ENCODE measurements around the gene CPD. TPM values are rescaled to one million over a fixed set of nuclear protein-coding genes. Genes with fewer than 3 reads are reported as not detected.
"Not testable (repeated sequence)": the region's sequence is repeated elsewhere in the genome, so short reads cannot be mapped to it uniquely, and the experiment has no call there.

Gene CPD
- total and polyA plus RNA-seq, 4 donors: 4.1 to 58.5 (median 27.6) TPM

DNA sequence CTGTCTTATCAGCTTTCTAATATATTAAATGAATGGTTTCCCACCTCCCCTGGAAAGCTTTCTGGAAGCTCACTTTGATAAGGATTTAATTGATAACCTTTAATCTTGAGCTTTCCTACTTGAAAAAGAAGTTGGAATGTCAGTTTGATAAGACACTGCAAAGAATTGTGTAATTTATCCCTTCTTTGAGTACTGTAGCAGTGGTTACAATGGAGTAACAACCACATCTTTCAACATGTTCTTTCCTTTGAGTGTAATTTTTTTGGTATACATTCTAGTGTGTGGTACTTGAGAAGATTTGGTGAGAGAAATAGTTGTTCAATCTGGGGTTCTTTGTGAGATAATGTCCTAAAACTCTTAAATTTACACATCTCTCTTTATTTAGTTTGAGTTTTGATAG, 43.4 kb downstream of the CPD start:
- no peak overlapping the region for H3K27ac ChIP-seq (ENCODE audit: low read depth in 1 of 2, low read length in 2 of 2)

GRCh38 chr17:30424471-30424870, 45.7 kb downstream of the CPD start:
- Histone ChIP-seq H3K9me3 (ENCODE audit: control insufficient read depth, low read length) (no peaks in the 10 kb centered on the region), H3K36me3 (ENCODE audit: control insufficient read depth in 1 of 2, insufficient read depth in 2 of 2, low read length in 1 of 2) (peaks cover 0 to 3% of the 10 kb centered on the region in 2 donors), H3K27me3 (ENCODE audit: control insufficient read depth in 1 of 2, insufficient read depth in 2 of 2, low read length in 1 of 2) (no peaks in the 10 kb centered on the region), H3K4me1 (ENCODE audit: control insufficient read depth in 1 of 2, insufficient read depth in 2 of 2, low read length in 2 of 2) (peaks cover 0 to under 1% of the 10 kb centered on the region in 2 donors), H3K27ac (ENCODE audit: low read depth in 1 of 2, low read length in 2 of 2) (no peak overlapping the region), H3K4me3 (ENCODE audit: low read length in 2 of 2) (no peak overlapping the region)
- DNase-seq (no peak), ATAC-seq (ENCODE audit: low FRiP score) (no peak)
- intact Hi-C loops (cut with DNase I): no loop called here
- WGBS, 2 donors: 97 to 100% methylated on average over 2 of the region's 2 CpGs

More for the DNA sequence above, 43.4 kb downstream of the CPD start:
- Histone ChIP-seq H3K4me1 (ENCODE audit: control insufficient read depth in 1 of 2, insufficient read depth in 2 of 2, low read length in 2 of 2) (peaks cover 0 to 2% of the 10 kb centered on the region in 2 donors), H3K36me3 (ENCODE audit: control insufficient read depth in 1 of 2, insufficient read depth in 2 of 2, low read length in 1 of 2) (peaks cover 0 to 3% of the 10 kb centered on the region in 2 donors), H3K9me3 (ENCODE audit: control insufficient read depth, low read length) (no peaks in the 10 kb centered on the region), H3K27me3 (ENCODE audit: control insufficient read depth in 1 of 2, insufficient read depth in 2 of 2, low read length in 1 of 2) (no peaks in the 10 kb centered on the region), H3K4me3 (ENCODE audit: low read length in 2 of 2) (no peak overlapping the region)
- DNase-seq (no peak), ATAC-seq (ENCODE audit: low FRiP score) (no peak)
- intact Hi-C loops (cut with DNase I): no loop called here

DNA sequence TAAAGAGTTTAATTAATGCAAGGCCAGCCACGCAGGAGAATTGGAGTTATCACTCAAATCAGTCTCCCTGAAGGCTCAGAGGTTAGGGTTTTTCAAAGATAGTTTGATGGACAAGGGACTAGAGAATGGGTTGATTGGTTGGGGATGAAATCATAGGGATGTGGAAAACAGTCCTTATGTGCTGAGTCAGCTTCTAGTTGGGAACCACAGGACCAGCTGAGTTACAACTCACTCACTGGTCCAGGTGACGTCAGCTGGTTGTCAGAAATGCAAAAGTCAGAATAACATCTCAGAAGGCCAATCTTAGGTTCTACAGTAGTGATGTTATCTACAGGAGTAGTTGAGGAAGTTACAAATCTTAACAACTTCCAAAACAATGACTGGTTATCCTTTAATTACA, 47.6 kb downstream of the CPD start:
- Histone ChIP-seq H3K27me3 (ENCODE audit: control insufficient read depth in 1 of 2, insufficient read depth in 2 of 2, low read length in 1 of 2) (no peaks in the 10 kb centered on the region), H3K4me3 (ENCODE audit: low read length in 2 of 2) (no peak overlapping the region), H3K4me1 (ENCODE audit: control insufficient read depth in 1 of 2, insufficient read depth in 2 of 2, low read length in 2 of 2) (peaks cover 0 to 4% of the 10 kb centered on the region in 2 donors), H3K9me3 (ENCODE audit: control insufficient read depth, low read length) (no peaks in the 10 kb centered on the region), H3K36me3 (ENCODE audit: control insufficient read depth in 1 of 2, insufficient read depth in 2 of 2, low read length in 1 of 2) (peaks cover 0 to 3% of the 10 kb centered on the region in 2 donors), H3K27ac (ENCODE audit: low read depth in 1 of 2, low read length in 2 of 2) (no peak overlapping the region)
- intact Hi-C loops (cut with DNase I): no loop called here
- WGBS, 2 donors: 81 to 89% methylated on average over 2 of the region's 2 CpGs
- ATAC-seq (ENCODE audit: low FRiP score) (no peak), DNase-seq (no peak)

DNA sequence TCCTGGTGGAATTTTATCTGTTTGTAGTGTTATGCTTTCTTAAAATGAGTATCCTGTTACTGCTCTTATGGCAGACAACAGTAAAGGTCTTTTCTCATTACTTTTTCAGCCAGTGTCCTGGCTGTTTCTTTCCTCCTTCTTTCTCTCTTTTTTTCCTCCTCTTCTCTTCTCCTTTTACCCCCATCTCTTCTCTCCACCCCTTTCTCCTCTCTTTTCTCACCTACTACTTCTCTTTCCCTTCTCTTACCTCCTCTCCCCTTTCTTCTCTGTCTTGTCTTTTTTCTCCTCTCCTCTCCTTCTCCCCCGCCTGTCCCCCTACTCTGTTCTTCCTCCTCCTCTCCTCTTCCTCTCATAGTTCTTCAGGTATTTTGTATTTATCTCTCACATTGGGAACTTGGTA, 48.9 kb downstream of the CPD start:
- 96% methylated on average over 1 of the region's 1 CpG for WGBS, 2 donors
- no peak for ATAC-seq (ENCODE audit: low FRiP score)

DNA sequence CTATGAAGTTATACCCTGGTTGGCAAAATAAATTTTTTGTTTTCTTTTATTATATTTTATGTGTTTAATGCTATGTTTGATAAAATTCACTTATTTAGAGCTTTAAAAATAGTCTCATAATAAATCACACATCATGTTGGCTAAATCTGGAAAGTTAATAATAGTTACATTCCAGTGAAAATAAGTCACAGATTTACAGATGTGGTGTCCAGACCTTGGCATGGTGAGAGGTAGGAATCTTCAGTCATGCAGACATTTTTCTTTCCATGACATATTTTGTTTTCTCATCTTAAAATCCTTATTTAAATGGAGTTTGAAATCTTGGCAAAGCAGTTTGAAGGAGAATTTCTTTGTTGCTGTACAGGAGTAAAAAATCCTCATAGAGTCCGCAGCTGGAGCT, 50.4 kb downstream of the CPD start:
- Histone ChIP-seq H3K4me3 (ENCODE audit: low read length in 2 of 2) (no peak overlapping the region), H3K9me3 (ENCODE audit: control insufficient read depth, low read length) (no peaks in the 10 kb centered on the region), H3K27ac (ENCODE audit: low read depth in 1 of 2, low read length in 2 of 2) (peak overlapping the region in 1 of 2 donors; percentile 90), H3K4me1 (ENCODE audit: control insufficient read depth in 1 of 2, insufficient read depth in 2 of 2, low read length in 2 of 2) (peaks cover 0 to 4% of the 10 kb centered on the region in 2 donors), H3K27me3 (ENCODE audit: control insufficient read depth in 1 of 2, insufficient read depth in 2 of 2, low read length in 1 of 2) (no peaks in the 10 kb centered on the region), H3K36me3 (ENCODE audit: control insufficient read depth in 1 of 2, insufficient read depth in 2 of 2, low read length in 1 of 2) (no peaks in the 10 kb centered on the region)
- DNase-seq (no peak), ATAC-seq (ENCODE audit: low FRiP score) (no peak)
- 11 to 12% methylated on average over 1 of the region's 1 CpG for WGBS, 2 donors
- intact Hi-C loops (cut with DNase I): no loop called here

More for the DNA sequence above, 48.9 kb downstream of the CPD start:
- Histone ChIP-seq H3K9me3 (ENCODE audit: control insufficient read depth, low read length) (no peaks in the 10 kb centered on the region), H3K36me3 (ENCODE audit: control insufficient read depth in 1 of 2, insufficient read depth in 2 of 2, low read length in 1 of 2) (peaks cover 0 to 2% of the 10 kb centered on the region in 2 donors), H3K4me1 (ENCODE audit: control insufficient read depth in 1 of 2, insufficient read depth in 2 of 2, low read length in 2 of 2) (peaks cover 0 to 4% of the 10 kb centered on the region in 2 donors), H3K27ac (ENCODE audit: low read depth in 1 of 2, low read length in 2 of 2) (no peak overlapping the region), H3K4me3 (ENCODE audit: low read length in 2 of 2) (no peak overlapping the region), H3K27me3 (ENCODE audit: control insufficient read depth in 1 of 2, insufficient read depth in 2 of 2, low read length in 1 of 2) (no peaks in the 10 kb centered on the region)
- DNase-seq: no peak
- intact Hi-C loops (cut with DNase I): no loop called here

DNA sequence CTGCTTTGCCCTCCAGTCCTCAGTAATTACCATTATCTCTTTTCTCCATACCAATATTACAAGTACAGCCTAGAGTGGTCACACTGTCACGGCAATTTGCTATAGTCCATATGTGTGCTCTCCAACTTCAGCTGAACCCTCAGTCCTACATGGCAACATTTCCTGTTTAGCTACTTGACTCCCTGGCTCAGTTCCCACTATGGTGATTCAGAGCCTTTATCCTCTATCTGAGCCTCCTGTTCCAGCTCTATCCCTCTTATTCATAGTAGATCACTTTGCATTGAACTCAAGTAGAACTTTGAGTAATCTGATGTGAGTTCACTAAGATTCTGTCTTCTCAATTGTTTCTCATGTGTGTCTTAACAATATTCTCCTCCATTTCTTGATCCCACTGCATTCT, 54.8 kb downstream of the CPD start:
- Histone ChIP-seq H3K27ac (ENCODE audit: low read depth in 1 of 2, low read length in 2 of 2) (no peak overlapping the region), H3K36me3 (ENCODE audit: control insufficient read depth in 1 of 2, insufficient read depth in 2 of 2, low read length in 1 of 2) (no peaks in the 10 kb centered on the region), H3K4me3 (ENCODE audit: low read length in 2 of 2) (no peak overlapping the region), H3K4me1 (ENCODE audit: control insufficient read depth in 1 of 2, insufficient read depth in 2 of 2, low read length in 2 of 2) (peaks cover 0 to 4% of the 10 kb centered on the region in 2 donors), H3K9me3 (ENCODE audit: control insufficient read depth, low read length) (no peaks in the 10 kb centered on the region), H3K27me3 (ENCODE audit: control insufficient read depth in 1 of 2, insufficient read depth in 2 of 2, low read length in 1 of 2) (no peaks in the 10 kb centered on the region)
- 67 to 81% methylated on average over 1 of the region's 1 CpG for WGBS, 2 donors
- ATAC-seq (ENCODE audit: low FRiP score) (no peak), DNase-seq (no peak)
- intact Hi-C loops (cut with DNase I): loop anchor here in 1 of 2 donors (10.0 kb wide), 1 partner anchor 139 kb away; the partner anchor contains the start of gene BLMH

GRCh38 chr17:30436729-30437128, 58.0 kb downstream of the CPD start:
- Histone ChIP-seq H3K27ac (ENCODE audit: low read depth in 1 of 2, low read length in 2 of 2) (no peak overlapping the region), H3K9me3 (ENCODE audit: control insufficient read depth, low read length) (no peaks in the 10 kb centered on the region), H3K27me3 (ENCODE audit: control insufficient read depth in 1 of 2, insufficient read depth in 2 of 2, low read length in 1 of 2) (no peaks in the 10 kb centered on the region), H3K36me3 (ENCODE audit: control insufficient read depth in 1 of 2, insufficient read depth in 2 of 2, low read length in 1 of 2) (no peaks in the 10 kb centered on the region), H3K4me1 (ENCODE audit: control insufficient read depth in 1 of 2, insufficient read depth in 2 of 2, low read length in 2 of 2) (no peaks in the 10 kb centered on the region), H3K4me3 (ENCODE audit: low read length in 2 of 2) (no peak overlapping the region)
- intact Hi-C loops (cut with DNase I): loop anchor here in 1 of 2 donors (10.0 kb wide), 1 partner anchor 142 kb away; the partner anchor contains the start of gene BLMH
- no peak for DNase-seq
- ATAC-seq (ENCODE audit: low FRiP score): no peak

DNA sequence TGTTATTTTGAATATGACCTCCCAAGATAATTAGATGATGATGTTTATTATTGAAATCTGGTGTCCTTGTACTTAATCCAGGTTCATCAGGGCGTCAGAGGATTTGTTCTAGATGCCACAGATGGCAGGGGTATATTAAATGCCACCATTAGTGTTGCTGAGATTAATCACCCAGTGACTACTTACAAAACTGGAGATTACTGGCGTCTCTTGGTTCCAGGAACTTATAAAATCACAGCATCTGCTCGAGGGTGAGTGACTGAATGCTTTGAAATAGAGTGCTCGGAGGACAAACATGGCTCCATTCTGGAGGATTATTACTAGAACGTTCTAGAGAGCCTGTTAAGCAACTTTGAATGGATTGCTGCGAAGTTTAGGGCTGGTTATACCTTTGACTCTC, 65.0 kb downstream of the CPD start:
- Histone ChIP-seq H3K36me3 (ENCODE audit: control insufficient read depth in 1 of 2, insufficient read depth in 2 of 2, low read length in 1 of 2) (peaks cover 0 to 2% of the 10 kb centered on the region in 2 donors), H3K27me3 (ENCODE audit: control insufficient read depth in 1 of 2, insufficient read depth in 2 of 2, low read length in 1 of 2) (no peaks in the 10 kb centered on the region), H3K4me1 (ENCODE audit: control insufficient read depth in 1 of 2, insufficient read depth in 2 of 2, low read length in 2 of 2) (no peaks in the 10 kb centered on the region), H3K9me3 (ENCODE audit: control insufficient read depth, low read length) (no peaks in the 10 kb centered on the region), H3K27ac (ENCODE audit: low read depth in 1 of 2, low read length in 2 of 2) (no peak overlapping the region), H3K4me3 (ENCODE audit: low read length in 2 of 2) (no peak overlapping the region)
- ATAC-seq (ENCODE audit: low FRiP score) (no peak), DNase-seq (no peak)
- 85 to 90% methylated on average over 6 of the region's 6 CpGs for WGBS, 2 donors
- intact Hi-C loops (cut with DNase I): no loop called here

DNA sequence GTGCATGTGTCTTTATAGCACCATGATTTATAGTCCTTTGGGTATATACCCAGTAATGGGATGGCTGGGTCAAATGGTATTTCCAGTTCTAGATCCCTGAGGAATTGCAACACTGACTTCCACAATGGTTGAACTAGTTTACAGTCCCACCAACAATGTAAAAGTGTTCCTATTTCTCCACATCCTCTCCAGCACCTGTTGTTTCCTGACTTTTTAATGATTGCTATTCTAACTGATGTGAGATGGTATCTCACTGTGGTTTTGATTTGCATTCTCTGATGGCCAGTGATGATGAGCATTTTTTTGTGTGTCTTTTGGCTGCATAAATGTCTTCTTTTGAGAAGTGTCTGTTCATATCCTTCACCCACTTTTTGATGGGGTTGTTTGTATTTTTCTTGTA, 67.9 kb downstream of the CPD start:
- H3K4me3 ChIP-seq (ENCODE audit: low read length in 2 of 2); DNase-seq; H3K27ac ChIP-seq (ENCODE audit: low read depth in 1 of 2, low read length in 2 of 2); H3K27me3 ChIP-seq (ENCODE audit: control insufficient read depth in 1 of 2, insufficient read depth in 2 of 2, low read length in 1 of 2); H3K36me3 ChIP-seq (ENCODE audit: control insufficient read depth in 1 of 2, insufficient read depth in 2 of 2, low read length in 1 of 2); ATAC-seq (ENCODE audit: low FRiP score); intact Hi-C loops (cut with DNase I); H3K9me3 ChIP-seq (ENCODE audit: control insufficient read depth, low read length); H3K4me1 ChIP-seq (ENCODE audit: control insufficient read depth in 1 of 2, insufficient read depth in 2 of 2, low read length in 2 of 2): not testable (repeated sequence)

All from aorta (tissue), 5 donors.